OCI-LY7 (cell line): ENCODE results near the gene TMPRSS7. TPM values are rescaled to one million over a fixed set of nuclear protein-coding genes. Genes with fewer than 3 reads are reported as not detected.

ENCODE experiments used
- BruUV-seq: library from RNA; stranded (reverse); fragments of 400-500 nt; replicated peaks from 2 replicates; lab custom pipeline; 2021; lab: Mats Ljungman, UMichigan
- CTCF ChIA-PET: fragments of 300-600 bp; sonication (Branson Sonifier 250); formaldehyde crosslinking; loops from one replicate; lab custom pipeline; 2022; ENCODE audit warnings: antibody characterized with exemption; ENCODE audit not compliant: unreplicated experiment; lab: Charles Lee
- POLR2A ChIA-PET: fragments of 300-600 bp; sonication (Branson Sonifier 250); formaldehyde crosslinking; loops from one replicate; lab custom pipeline; 2022; ENCODE audit warnings: antibody characterized with exemption; lab: Charles Lee
- DNase-seq: peaks from one replicate; pipeline ENCODE4 v3.0.0-alpha.2; 2015; ENCODE audit warnings: low spot score
- H2AFZ ChIP-seq: fragments of 200-600 bp; sonication (generic), shearing (Covaris generic); 2 replicates; pipeline ENCODE4 v1.6.1; 2014; ENCODE audit warnings: mild to moderate bottlenecking, antibody characterized with exemption, low read length, moderate library complexity
- H3K27ac ChIP-seq: fragments of 200-600 bp; sonication (generic); 2 replicates; pipeline ENCODE4 v1.5.1; 2014; ENCODE audit warnings: mixed run types, low read depth, mild to moderate bottlenecking, moderate library complexity, low read length, inconsistent platforms; ENCODE audit not compliant: poor library complexity, severe bottlenecking
- H3K36me3 ChIP-seq: fragments of 200-600 bp; sonication (generic); 2 replicates; pipeline ENCODE4 v1.6.1; 2014; ENCODE audit warnings: mild to moderate bottlenecking, antibody characterized with exemption, low read length, moderate library complexity, mixed read lengths; ENCODE audit not compliant: insufficient read depth
- H3K4me1 ChIP-seq: fragments of 200-600 bp; sonication (generic); 2 replicates; pipeline ENCODE4 v1.5.1; 2014; ENCODE audit warnings: mild to moderate bottlenecking, low read length; ENCODE audit not compliant: insufficient read depth, poor library complexity, severe bottlenecking
- H3K4me2 ChIP-seq: fragments of 200-600 bp; sonication (generic); 2 replicates; pipeline ENCODE4 v1.6.1; 2014; ENCODE audit warnings: mild to moderate bottlenecking, low read length
- H3K4me3 ChIP-seq: fragments of 200-600 bp; sonication (generic); 2 replicates; pipeline ENCODE4 v1.5.1; 2014; ENCODE audit warnings: mild to moderate bottlenecking, low read depth, low read length; ENCODE audit not compliant: poor library complexity, severe bottlenecking
- H3K79me2 ChIP-seq: fragments of 200-600 bp; sonication (generic); 2 replicates; pipeline ENCODE4 v1.6.1; 2016; ENCODE audit warnings: low read depth, mild to moderate bottlenecking, low read length, moderate library complexity, mixed read lengths; ENCODE audit not compliant: insufficient read depth
- H3K9me2 ChIP-seq: fragments of 200-600 bp; sonication (generic); 2 replicates; pipeline ENCODE4 v1.6.1; 2016; ENCODE audit warnings: mild to moderate bottlenecking, low read length, mixed read lengths; ENCODE audit not compliant: insufficient read depth
- H3K9me3 ChIP-seq: fragments of 200-600 bp; sonication (generic); 2 replicates; pipeline ENCODE4 v1.6.1; 2014; ENCODE audit warnings: mild to moderate bottlenecking, mixed run types, low read length, mixed read lengths
- H4K20me1 ChIP-seq: fragments of 200-600 bp; sonication (generic); 2 replicates; pipeline ENCODE4 v1.6.1; 2014; ENCODE audit warnings: mild to moderate bottlenecking, antibody characterized with exemption, low read length, moderate library complexity, mixed read lengths; ENCODE audit not compliant: insufficient read depth
- CTCF ChIP-seq: fragments of 200-600 bp; sonication (generic); conservative IDR thresholded peaks from 2 replicates; pipeline ENCODE4 v1.5.1; 2014; ENCODE audit warnings: mild to moderate bottlenecking, antibody characterized with exemption, low read length, moderate library complexity, mixed read lengths
- EZH2phosphoT487 ChIP-seq: fragments of 200-600 bp; sonication (generic); IDR thresholded peaks from 2 replicates; pipeline ENCODE4 v1.6.1; 2018; ENCODE audit warnings: low read depth, borderline replicate concordance, mild to moderate bottlenecking, mixed run types, antibody characterized with exemption, low read length, moderate library complexity, mixed read lengths
- intact Hi-C: fragments of 100-400 bp; cut with micrococcal nuclease; formaldehyde crosslinking; loops from one replicate; pipeline ENCODE4 v1.10.0; 2022; ENCODE audit not compliant: unreplicated experiment
- total RNA-seq, 2 experiments: library from RNA; depleted of rRNA in 1 of 2; stranded (reverse); fragments of >200 nt in 1 of 2; shearing (Covaris generic) in 1 of 2; gene quantifications; 2 replicates each; pipeline ENCODE4 v1.2.3, GENCODE V29; 2014 to 2022

The TMPRSS7 gene
- total RNA-seq, 2 experiments from 2014 or later = not detected

GRCh38 chr3:112048911-112049310 lies 14.4 kb downstream of the TMPRSS7 start:
- intact Hi-C loops = no loop called here
- CTCF ChIA-PET = no interaction called here

GRCh38 chr3:112053229-112053628 lies 18.7 kb downstream of the TMPRSS7 start:
- no peaks in the 10 kb centered on the region for H4K20me1 ChIP-seq
- no peaks in the 10 kb centered on the region for H3K9me2 ChIP-seq
- no peaks in the 10 kb centered on the region for H3K4me1 ChIP-seq
- TF ChIP-seq EZH2phosphoT487 (no peak), CTCF (no peak)
- H3K36me3 ChIP-seq = no peaks in the 10 kb centered on the region
- no peak overlapping the region for H3K4me3 ChIP-seq
- intact Hi-C loops = no loop called here
- ChIA-PET POLR2A (interaction anchor here (0.7 to 1.6 kb wide), 5 partner anchors 12 to 863 kb away, joined by 3 to 8 read pairs (median 4); no protein-coding TSS in a partner anchor), CTCF (no interaction called here)
- BruUV-seq = no TSS peak
- DNase-seq = no peak
- no peaks in the 10 kb centered on the region for H3K79me2 ChIP-seq
- H2AFZ ChIP-seq = no peak overlapping the region; the same call in 1 of the 2 replicates
- H3K9me3 ChIP-seq = no peaks in the 10 kb centered on the region
- H3K27ac ChIP-seq = no peak overlapping the region
- no peak overlapping the region for H3K4me2 ChIP-seq

More at GRCh38 chr3:112048911-112049310, 14.4 kb downstream of the TMPRSS7 start:
- POLR2A ChIA-PET = no interaction called here
- DNase-seq = no peak
- Histone ChIP-seq H3K4me1 (no peaks in the 10 kb centered on the region), H4K20me1 (no peaks in the 10 kb centered on the region), H3K79me2 (no peaks in the 10 kb centered on the region), H3K4me2 (no peak overlapping the region), H3K9me3 (no peaks in the 10 kb centered on the region), H3K4me3 (no peak overlapping the region), H2AFZ (no peak overlapping the region), H3K9me2 (no peaks in the 10 kb centered on the region), H3K27ac (no peak overlapping the region), H3K36me3 (no peaks in the 10 kb centered on the region)
- no TSS peak for BruUV-seq
- no peak for TF ChIP-seq EZH2phosphoT487
- no peak for TF ChIP-seq CTCF

- Histone ChIP-seq H3K79me2 (no peaks in the 10 kb centered on the region), H4K20me1 (no peaks in the 10 kb centered on the region), H3K9me3 (no peaks in the 10 kb centered on the region), H3K4me2 (no peak overlapping the region), H3K4me1 (no peaks in the 10 kb centered on the region), H3K4me3 (no peak overlapping the region), H2AFZ (no peak overlapping the region), H3K36me3 (no peaks in the 10 kb centered on the region), H3K27ac (no peak overlapping the region), H3K9me2 (no peaks in the 10 kb centered on the region)
- DNase-seq = no peak
- CTCF ChIA-PET = no interaction called here
- TF ChIP-seq CTCF = no peak
- TF ChIP-seq EZH2phosphoT487 = no peak
- intact Hi-C loops = no loop called here
- POLR2A ChIA-PET = no interaction called here
- no TSS peak for BruUV-seq
Observed at GRCh38 chr3:112056451-112056929, 22.0 kb downstream of the TMPRSS7 start.
